KOPT-K1 (cell line): ENCODE results near the gene UBB.
"Not testable (repeated sequence)": the region's sequence is repeated elsewhere in the genome, so short reads cannot be mapped to it uniquely, and the experiment has no call there.

Source experiments
- H3K27ac ChIP-seq: fragments of 200-600 bp; sonication (generic); 2 replicates; pipeline ENCODE4 v1.5.1; 2016; ENCODE audit warnings: antibody characterized with exemption, mild to moderate bottlenecking, low read depth, low read length; ENCODE audit not compliant: poor library complexity, severe bottlenecking
- H3K36me3 ChIP-seq: fragments of 200-600 bp; sonication (generic); 2 replicates; pipeline ENCODE4 v1.5.1; 2017; ENCODE audit warnings: antibody characterized with exemption, mild to moderate bottlenecking, low read length, moderate library complexity; ENCODE audit not compliant: insufficient read depth
- H3K9me3 ChIP-seq: fragments of 200-600 bp; sonication (generic); 2 replicates; pipeline ENCODE4 v1.5.1; 2017; ENCODE audit warnings: antibody characterized with exemption, low read length, mild to moderate bottlenecking; ENCODE audit not compliant: insufficient read depth, poor library complexity, severe bottlenecking

UBB gene

GRCh38 chr17:16358394-16358793 lies 22.5 kb upstream of the UBB start:
- Histone ChIP-seq H3K27ac (no peak overlapping the region), H3K9me3 (no peaks in the 10 kb centered on the region), H3K36me3 (no peaks in the 10 kb centered on the region)

- H3K36me3 ChIP-seq: no peaks in the 10 kb centered on the region
- no peak overlapping the region for H3K27ac ChIP-seq
- H3K9me3 ChIP-seq: no peaks in the 10 kb centered on the region
Measured at GRCh38 chr17:16361874-16362273, 19.0 kb upstream of the UBB start.

GRCh38 chr17:16363749-16364536 lies 16.9 kb upstream of the UBB start:
- Histone ChIP-seq H3K36me3 (no peaks in the 10 kb centered on the region), H3K27ac (no peak overlapping the region), H3K9me3 (no peaks in the 10 kb centered on the region)

- H3K27ac ChIP-seq: no peak overlapping the region
- H3K9me3 ChIP-seq: no peaks in the 10 kb centered on the region
- H3K36me3 ChIP-seq: no peaks in the 10 kb centered on the region
Measured at GRCh38 chr17:16364625-16365024, 16.3 kb upstream of the UBB start.

- Histone ChIP-seq H3K27ac (no peak overlapping the region), H3K9me3 (no peaks in the 10 kb centered on the region), H3K36me3 (no peaks in the 10 kb centered on the region)
Measured at GRCh38 chr17:16371742-16372141, 9.1 kb upstream of the UBB start.

GRCh38 chr17:16374146-16374938 lies 6.5 kb upstream of the UBB start:
- no peaks in the 10 kb centered on the region for H3K9me3 ChIP-seq
- no peak overlapping the region for H3K27ac ChIP-seq
- H3K36me3 ChIP-seq: no peaks in the 10 kb centered on the region

GRCh38 chr17:16377941-16378341 lies 3.0 kb upstream of the UBB start:
- Histone ChIP-seq H3K9me3 (no peaks in the 10 kb centered on the region), H3K27ac (no peak overlapping the region)

GRCh38 chr17:16378636-16379282 lies 2.1 kb upstream of the UBB start:
- no peaks in the 10 kb centered on the region for H3K9me3 ChIP-seq
- H3K36me3 ChIP-seq: peaks cover 23% of the 10 kb centered on the region
- H3K27ac ChIP-seq: no peak overlapping the region

More at GRCh38 chr17:16377941-16378341, 3.0 kb upstream of the UBB start:
- peaks cover 15% of the 10 kb centered on the region for H3K36me3 ChIP-seq

- H3K36me3 ChIP-seq: peaks cover 32% of the 10 kb centered on the region
- H3K27ac ChIP-seq: no peak overlapping the region
- no peaks in the 10 kb centered on the region for H3K9me3 ChIP-seq
Measured at GRCh38 chr17:16379654-16380053, 1.2 kb upstream of the UBB start.

- H3K27ac ChIP-seq: peak overlapping the region; percentile 86
- peaks cover 34% of the 10 kb centered on the region for H3K36me3 ChIP-seq
- H3K9me3 ChIP-seq: no peaks in the 10 kb centered on the region
Measured at GRCh38 chr17:16381496-16381820, 567 bp downstream of the UBB start.

GRCh38 chr17:16383216-16383615 lies 2.3 kb downstream of the UBB start:
- no peak overlapping the region for H3K27ac ChIP-seq

GRCh38 chr17:16383772-16384287 lies 2.9 kb downstream of the UBB start:
- peaks cover 34% of the 10 kb centered on the region for H3K36me3 ChIP-seq
- H3K9me3 ChIP-seq: no peaks in the 10 kb centered on the region
- no peak overlapping the region for H3K27ac ChIP-seq

More at GRCh38 chr17:16383216-16383615, 2.3 kb downstream of the UBB start:
- Histone ChIP-seq H3K9me3 (no peaks in the 10 kb centered on the region), H3K36me3 (peaks cover 34% of the 10 kb centered on the region)

GRCh38 chr17:16384557-16384956 lies 3.7 kb downstream of the UBB start:
- H3K9me3 ChIP-seq: no peaks in the 10 kb centered on the region

GRCh38 chr17:16386126-16386507 lies 5.2 kb downstream of the UBB start:
- H3K36me3 ChIP-seq: peaks cover 34% of the 10 kb centered on the region
- H3K9me3 ChIP-seq, H3K27ac ChIP-seq: not testable (repeated sequence)

More at GRCh38 chr17:16384557-16384956, 3.7 kb downstream of the UBB start:
- H3K27ac ChIP-seq: no peak overlapping the region
- H3K36me3 ChIP-seq: peaks cover 34% of the 10 kb centered on the region

GRCh38 chr17:16391451-16391850 lies 10.6 kb downstream of the UBB start:
- Histone ChIP-seq H3K27ac (no peak overlapping the region), H3K9me3 (no peaks in the 10 kb centered on the region), H3K36me3 (no peaks in the 10 kb centered on the region)
